ENCODE data around the gene PRMT5.
"Not testable (repeated sequence)": the region's sequence is repeated elsewhere in the genome, so short reads cannot be mapped to it uniquely, and the experiment has no call there.

Gene PRMT5

GRCh38 chr14:22929104-22929960 is at the start of gene PRMT5:
Gene PRMT5, minus strand, starts transcription at chr14:22929376. Its CDS starts 15 bp downstream, at chr14:22929361.
- peak; percentile 100 for DNase-seq

GRCh38 chr14:22978487-22978837 is 49.3 kb upstream of the PRMT5 start:
- DNase-seq: no peak

GRCh38 chr14:22977684-22978486 is 48.7 kb upstream of the PRMT5 start:
- no peak for DNase-seq

- no peak for DNase-seq
These were observed 48.2 kb upstream of the PRMT5 start for GRCh38 chr14:22977434-22977683.

- no peak for DNase-seq
These were observed 47.7 kb upstream of the PRMT5 start for GRCh38 chr14:22976620-22977433.

GRCh38 chr14:22974530-22975313 is 45.5 kb upstream of the PRMT5 start:
- DNase-seq: no peak

- DNase-seq: peak; percentile 48
These were observed 44.2 kb upstream of the PRMT5 start for GRCh38 chr14:22973217-22974032.

GRCh38 chr14:22972313-22972930 is 43.2 kb upstream of the PRMT5 start:
- no peak for DNase-seq

- DNase-seq: no peak
These were observed 42.0 kb upstream of the PRMT5 start for GRCh38 chr14:22971152-22971551.

GRCh38 chr14:22966783-22967269 is 37.6 kb upstream of the PRMT5 start:
- DNase-seq: no peak

- not testable (repeated sequence) for DNase-seq
These were observed 37.0 kb upstream of the PRMT5 start for GRCh38 chr14:22965916-22966782.

GRCh38 chr14:22962061-22962676 is 33.0 kb upstream of the PRMT5 start:
- no peak for DNase-seq

- no peak for DNase-seq
These were observed 26.8 kb upstream of the PRMT5 start for GRCh38 chr14:22955702-22956569.

- DNase-seq: no peak
These were observed 23.2 kb upstream of the PRMT5 start for GRCh38 chr14:22952418-22952817.

GRCh38 chr14:22951795-22952194 is 22.6 kb upstream of the PRMT5 start:
- DNase-seq: peak; percentile 14

GRCh38 chr14:22945642-22946041 is 16.5 kb upstream of the PRMT5 start:
- DNase-seq: no peak

GRCh38 chr14:22939684-22940083 is 10.5 kb upstream of the PRMT5 start:
- no peak for DNase-seq

GRCh38 chr14:22935156-22935555 is 6.0 kb upstream of the PRMT5 start:
- DNase-seq: no peak

- no peak for DNase-seq
These were observed 3.0 kb upstream of the PRMT5 start for GRCh38 chr14:22932146-22932545.

All from activated CD4-positive, alpha-beta T cell treated with anti-CD3 and anti-CD28 coated beads, Interleukin-10, Interleukin-2, amounts not matched to agents 100 ng/mL and 50 ng/mL, durations not matched to agents 16 hours and 8 hours (primary cell).